H1 (cell line): ENCODE data around the gene FSCN2. TPM values are rescaled to one million over a fixed set of nuclear protein-coding genes. Genes with fewer than 3 reads are reported as not detected.

Experiments
- CTCF ChIA-PET: fragments of 300-600 bp; sonication (Branson Sonifier 250); formaldehyde crosslinking; loops from one replicate; lab custom pipeline; 2021; ENCODE audit not compliant: partially characterized antibody; lab: Charles Lee
- POLR2A ChIA-PET: fragments of 300-600 bp; sonication (Branson Sonifier 250); formaldehyde crosslinking; loops from one replicate; lab custom pipeline; 2021; ENCODE audit warnings: inconsistent platforms; ENCODE audit not compliant: partially characterized antibody; lab: Charles Lee
- DNase-seq, 2 experiments: peaks; one replicate each; pipeline versions ENCODE4 v3.0.0 to v3.0.0-alpha.2; 2010 to 2022; ENCODE audit warnings: low spot score in 2 of 2, low read depth in 1 of 2, mixed read lengths in 1 of 2
- FAIRE-seq: peaks from 2 replicates; lab custom pipeline; 2011; peaks lifted over from hg19 to GRCh38; lab: Jason Lieb, UNC
- H2AFZ ChIP-seq: 2 replicates; pipeline ENCODE4 v1.8.1; 2012; ENCODE audit warnings: low read length, inconsistent platforms
- H2AK5ac ChIP-seq: 2 replicates; pipeline ENCODE4 v1.6.1; 2013; ENCODE audit warnings: low read depth, low read length
- H2BK120ac ChIP-seq: replicated peaks from 2 replicates; pipeline ENCODE3; 2013; ENCODE audit warnings: low read depth, low read length, inconsistent platforms
- H2BK12ac ChIP-seq: 2 replicates; pipeline ENCODE4 v1.6.1; 2013; ENCODE audit warnings: low read depth, low read length
- H2BK15ac ChIP-seq: 2 replicates; pipeline ENCODE4 v1.6.1; 2013; ENCODE audit warnings: low read length
- H2BK20ac ChIP-seq: 2 replicates; pipeline ENCODE4 v1.6.1; 2013; ENCODE audit warnings: low read length
- H2BK5ac ChIP-seq: 2 replicates; pipeline ENCODE4 v1.6.1; 2013; ENCODE audit warnings: low read depth, low read length
- H3K14ac ChIP-seq: 2 replicates; pipeline ENCODE4 v1.6.1; 2013; ENCODE audit warnings: inconsistent platforms; ENCODE audit not compliant: insufficient read length
- H3K18ac ChIP-seq: 2 replicates; pipeline ENCODE4 v1.6.1; 2013; ENCODE audit warnings: low read length; ENCODE audit errors: extremely low read depth
- H3K23ac ChIP-seq: 2 replicates; pipeline ENCODE4 v1.6.1; 2013; ENCODE audit warnings: inconsistent platforms; ENCODE audit not compliant: insufficient read length
- H3K23me2 ChIP-seq: 2 replicates; pipeline ENCODE4 v1.6.1; 2013; ENCODE audit warnings: low read depth, low read length
- H3K27ac ChIP-seq: 2 replicates; pipeline ENCODE4 v1.6.1; 2011; ENCODE audit warnings: low read depth, low read length, inconsistent platforms
- H3K27me3 ChIP-seq, 4 experiments: replicated peaks in 1 of 4; 1 replicate in 1 of 4; 2 replicates in 3 of 4; pipeline versions ENCODE4 v1.6.1 to v1.8.1; 2011 to 2013; ENCODE audit warnings: low read length in 3 of 4, mild to moderate bottlenecking in 3 of 4, inconsistent platforms in 2 of 4, mixed read lengths in 2 of 4, moderate library complexity in 1 of 4; ENCODE audit not compliant: control insufficient read depth in 3 of 4, insufficient read depth in 3 of 4; ENCODE audit errors: extremely low read depth in 1 of 4
- H3K36me3 ChIP-seq, 4 experiments: 2 replicates each; pipeline versions ENCODE4 v1.6.1 to v1.8.1; 2011 to 2013; ENCODE audit warnings: mild to moderate bottlenecking in 4 of 4, low read length in 3 of 4, moderate library complexity in 2 of 4, control low read depth in 1 of 4, inconsistent platforms in 1 of 4; ENCODE audit not compliant: insufficient read depth in 4 of 4, control insufficient read depth in 2 of 4
- H3K4ac ChIP-seq: replicated peaks from 2 replicates; pipeline ENCODE3; 2013; ENCODE audit warnings: low read length, low read depth, mixed read lengths, inconsistent platforms; ENCODE audit not compliant: insufficient read length
- H3K4me1 ChIP-seq, 4 experiments: replicated peaks in 1 of 4; 1 replicate in 1 of 4; 2 replicates in 3 of 4; pipeline versions ENCODE4 v1.6.1 to v1.8.1; 2011 to 2013; ENCODE audit warnings: low read length in 3 of 4, inconsistent platforms in 2 of 4, mixed read lengths in 1 of 4; ENCODE audit not compliant: insufficient read depth in 4 of 4, control insufficient read depth in 3 of 4
- H3K4me2 ChIP-seq, 2 experiments: 2 replicates each; pipeline versions ENCODE4 v1.6.1 to v1.8.1; 2011 to 2013; ENCODE audit warnings: low read depth in 2 of 2, low read length in 2 of 2, control low read depth in 1 of 2, inconsistent platforms in 1 of 2, mild to moderate bottlenecking in 1 of 2; ENCODE audit not compliant: insufficient read depth in 1 of 2
- H3K4me3 ChIP-seq, 4 experiments: fragments of 200-600, 300-600 bp in 1 of 4; sonication (generic), shearing (Covaris generic), sonication (Bioruptor Twin) in 1 of 4; 2 replicates each; pipeline versions ENCODE4 v1.5.1 to v1.8.1; 2011 to 2016; ENCODE audit warnings: low read length in 4 of 4, low read depth in 3 of 4, control low read depth in 2 of 4, inconsistent platforms in 2 of 4, mild to moderate bottlenecking in 2 of 4, mixed read lengths in 1 of 4, moderate library complexity in 1 of 4; ENCODE audit not compliant: insufficient read depth in 2 of 4; ENCODE audit errors: extremely low read depth in 1 of 4
- H3K56ac ChIP-seq: replicated peaks from 2 replicates; pipeline ENCODE3; 2013; ENCODE audit warnings: low read depth, mild to moderate bottlenecking, mixed read lengths, low read length, inconsistent platforms; ENCODE audit not compliant: insufficient read length
- H3K79me1 ChIP-seq: 2 replicates; pipeline ENCODE4 v1.6.1; 2013; ENCODE audit warnings: low read depth, low read length, control low read depth
- H3K79me2 ChIP-seq, 2 experiments: 2 replicates each; pipeline versions ENCODE4 v1.6.1 to v1.8.1; 2012 to 2013; ENCODE audit warnings: low read length in 2 of 2, mild to moderate bottlenecking in 2 of 2, inconsistent platforms in 1 of 2; ENCODE audit not compliant: insufficient read depth in 2 of 2, control insufficient read depth in 1 of 2
- H3K9ac ChIP-seq, 4 experiments: replicated peaks in 1 of 4; 1 replicate in 1 of 4; 2 replicates in 3 of 4; pipeline versions ENCODE4 v1.6.1 to v1.8.1; 2011 to 2013; ENCODE audit warnings: low read depth in 3 of 4, low read length in 3 of 4, control low read depth in 2 of 4, mild to moderate bottlenecking in 2 of 4, moderate library complexity in 2 of 4, inconsistent platforms in 1 of 4; ENCODE audit errors: extremely low read depth in 1 of 4
- H3K9me3 ChIP-seq, 2 experiments: 2 replicates each; pipeline versions ENCODE4 v1.6.1 to v1.8.1; 2012 to 2013; ENCODE audit warnings: mild to moderate bottlenecking in 2 of 2, moderate library complexity in 2 of 2, control low read depth in 1 of 2, inconsistent platforms in 1 of 2, low read depth in 1 of 2, low read length in 1 of 2, mixed read lengths in 1 of 2; ENCODE audit not compliant: insufficient read depth in 2 of 2
- H4K20me1 ChIP-seq, 2 experiments: replicated peaks in 1 of 2; 2 replicates each; pipeline versions ENCODE3 to v1.8.1; 2011 to 2013; ENCODE audit warnings: inconsistent platforms in 2 of 2, low read length in 2 of 2, mild to moderate bottlenecking in 1 of 2; ENCODE audit not compliant: insufficient read depth in 2 of 2, control insufficient read depth in 1 of 2
- H4K5ac ChIP-seq: 2 replicates; pipeline ENCODE4 v1.6.1; 2013; ENCODE audit warnings: low read length, low read depth, mixed read lengths, inconsistent platforms; ENCODE audit not compliant: insufficient read length
- H4K8ac ChIP-seq: 2 replicates; pipeline ENCODE4 v1.8.0; 2013; ENCODE audit warnings: mild to moderate bottlenecking, moderate library complexity, low read length, inconsistent platforms; ENCODE audit not compliant: insufficient read depth; ENCODE audit errors: extremely low read depth
- H4K91ac ChIP-seq: replicated peaks from 2 replicates; pipeline ENCODE3; 2013; ENCODE audit warnings: low read length, mixed read lengths, inconsistent platforms; ENCODE audit not compliant: insufficient read length
- BACH1 ChIP-seq: IDR thresholded peaks from 2 replicates; pipeline ENCODE4 v1.6.1; 2012; ENCODE audit warnings: low read length, improper control_type of control experiment
- BCL11A ChIP-seq, 2 experiments: IDR thresholded peaks; one replicate each; pipeline ENCODE4 v1.6.1; 2011; ENCODE audit warnings: low read depth in 2 of 2, low read length in 2 of 2, mild to moderate bottlenecking in 2 of 2
- CREB1 ChIP-seq: IDR thresholded peaks from 2 replicates; pipeline ENCODE4 v1.6.1; 2012; ENCODE audit warnings: inconsistent platforms
- JUND ChIP-seq: IDR thresholded peaks from 2 replicates; pipeline ENCODE4 v1.6.1; 2011; ENCODE audit warnings: mild to moderate bottlenecking, improper control_type of control experiment, low read length
- PHF8 ChIP-seq: fragments of 200-600 bp; sonication (generic); conservative IDR thresholded peaks from 2 replicates; pipeline ENCODE4 v1.7.1; 2012; ENCODE audit warnings: low read depth, mild to moderate bottlenecking, inconsistent platforms, low read length, moderate library complexity
- POLR2AphosphoS5 ChIP-seq: IDR thresholded peaks from 2 replicates; pipeline ENCODE4 v1.6.1; 2011; ENCODE audit warnings: low read depth, low read length
- RNF2 ChIP-seq: fragments of 200-900, 300-1000 bp; sonication (generic); IDR thresholded peaks from 2 replicates; pipeline ENCODE4 v1.7.1; 2016; ENCODE audit warnings: borderline replicate concordance, low read depth, mild to moderate bottlenecking, antibody characterized with exemption, low read length; ENCODE audit not compliant: poor library complexity, severe bottlenecking; ENCODE audit errors: missing control alignments
- TBP ChIP-seq: IDR thresholded peaks from 2 replicates; pipeline ENCODE4 v1.6.1; 2011; ENCODE audit warnings: low read depth, low read length, improper control_type of control experiment
- TEAD4 ChIP-seq: IDR thresholded peaks from 2 replicates; pipeline ENCODE4 v1.6.1; 2012; ENCODE audit warnings: low read depth, low read length, inconsistent platforms, mixed read lengths
- WGBS, 2 experiments: shearing (Covaris generic) in 1 of 2; methylation state at CpG; one replicate each; pipeline versions ENCODE4 v1.1.6 to v1.1.7; 2013 to 2015; ENCODE audit warnings: low lambda C conversion rate in 2 of 2, mixed read lengths in 2 of 2, inconsistent platforms in 1 of 2, low coverage in 1 of 2, missing lambda C conversion rate in 1 of 2; ENCODE audit not compliant: insufficient replicate concordance in 2 of 2, insufficient coverage in 1 of 2, insufficient read length in 1 of 2; ENCODE audit errors: extremely low coverage in 1 of 2, missing lambda C conversion rate in 1 of 2; 5-methylcytosine and 5-hydroxymethylcytosine counted together
- polyA plus RNA-seq, 7 experiments: library from polyadenylated mRNA; depleted of rRNA in 3 of 7; stranded (reverse) in 5 of 7; unstranded in 2 of 7; fragments of >200 nt in 5 of 7; fragments of 200-250 nt in 2 of 7; gene quantifications; 1 replicate in 5 of 7; 2 replicates in 1 of 7; 4 replicates in 1 of 7; pipeline versions ENCODE4 v1.2.1 to v1.2.3, GENCODE V29; 2011 to 2013; ENCODE audit warnings: missing spikeins in 2 of 7, mixed read lengths in 2 of 7
- total RNA-seq: library from RNA; stranded (reverse); fragmentation: NEBNext Ultra II Directional; extraction: Animal tissue kit (Norgen Biotek cat#: 25700); gene quantifications from 2 replicates; pipeline ENCODE4 v1.2.1, GENCODE V29; 2021
- TF ChIP-seq, protein P1 (sequence below): IDR thresholded peaks from 2 replicates; pipeline ENCODE4 v1.6.1; 2012; ENCODE audit warnings: inconsistent platforms

Gene FSCN2
- total and polyA plus RNA-seq, 2 of the 8 experiments (the other 6 are each of a cell fraction or from before 2014, with no cell fraction given), result 0.18 to 0.30 TPM

GRCh38 chr17:81536299-81537290 lies 8.4 kb downstream of the FSCN2 start:
- Histone ChIP-seq H3K4ac (no peak overlapping the region), H2AFZ (no peak overlapping the region), H3K4me1 (peaks cover 0 to 11% (median 5%) of the 10 kb centered on the region in 4 experiments; a peak in 5 of 7 replicates), H4K91ac (no peak overlapping the region), H2BK15ac (no peak overlapping the region), H4K5ac (no peak overlapping the region), H3K14ac (no peak overlapping the region), H3K18ac (peak overlapping the region; percentile 32; the same call in 1 of the 2 replicates), H3K23me2 (peaks cover 20% of the 10 kb centered on the region; the same call in 1 of the 2 replicates), H4K8ac (peak overlapping the region; percentile 89), H3K4me3 (peak overlapping the region in 1 of 4 experiments; percentile 51; a peak in 3 of 8 replicates), H2BK120ac (no peak overlapping the region), H3K79me2 (no peaks in the 10 kb centered on the region), H3K36me3 (peaks cover 0 to 10% (median 0%) of the 10 kb centered on the region in 4 experiments; a peak in 4 of 8 replicates), H3K79me1 (0 out of 2 replicates have a peak, but pooled peaks cover 3% of the 10 kb centered on the region), H2BK12ac (no peak overlapping the region), H3K4me2 (peak overlapping the region; percentile 57 to 72), H3K9me3 (peaks cover 0 to 7% of the 10 kb centered on the region in 2 experiments; a peak in 2 of 4 replicates), H3K27ac (no peak overlapping the region), H3K27me3 (peaks cover 8 to 28% (median 24%) of the 10 kb centered on the region in 4 experiments; a peak in 6 of 7 replicates), H3K9ac (no peak overlapping the region), H2BK5ac (no peak overlapping the region), H3K56ac (no peak overlapping the region), H2AK5ac (no peak overlapping the region), H2BK20ac (no peak overlapping the region), H3K23ac (no peak overlapping the region), H4K20me1 (peaks cover 2 to 6% of the 10 kb centered on the region in 2 experiments)
- 29% methylated on average over 55 of the region's 89 CpGs; no CpG with 5 or more reads in 1 of the 2 experiments for WGBS, 2 experiments
- POLR2A ChIA-PET, result interaction anchor here (0.7 to 5.9 kb wide), 12 partner anchors 9 to 278 kb away, joined by 3 to 125 read pairs (median 4); partner anchors contain the start of genes ACTG1, BAHCC1, FAAP100 and FSCN2
- DNase-seq (peak in 1 of 2 experiments; percentile 77), FAIRE-seq (no peak)
- CTCF ChIA-PET, result interaction anchor here (0.8 to 3.6 kb wide), 15 partner anchors 8 to 325 kb away, joined by 3 to 33 read pairs (median 4); partner anchors contain the start of gene FSCN2
- TF ChIP-seq BCL11A (IDR thresholded peaks at IDR 0.05; ENCODE audit: low read depth in 2 of 2, low read length in 2 of 2) (no peak), TBP (no peak), CREB1 (peak; percentile 55; the same call in 1 of the 2 replicates), POLR2AphosphoS5 (no peak), TEAD4 (no peak), PHF8 (no peak), JUND (no peak), RNF2 (no peak), BACH1 (no peak)
- TF ChIP-seq, protein P1, sequence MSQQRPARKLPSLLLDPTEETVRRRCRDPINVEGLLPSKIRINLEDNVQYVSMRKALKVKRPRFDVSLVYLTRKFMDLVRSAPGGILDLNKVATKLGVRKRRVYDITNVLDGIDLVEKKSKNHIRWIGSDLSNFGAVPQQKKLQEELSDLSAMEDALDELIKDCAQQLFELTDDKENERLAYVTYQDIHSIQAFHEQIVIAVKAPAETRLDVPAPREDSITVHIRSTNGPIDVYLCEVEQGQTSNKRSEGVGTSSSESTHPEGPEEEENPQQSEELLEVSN, result peak; percentile 74; the same call in 1 of the 2 replicates
